RWPE1 (cell line): ENCODE data around the gene ABCA2.

Source experiments
- CTCF ChIA-PET: fragments of 350-600 bp; sonication (Branson Sonifier 250); formaldehyde crosslinking; extraction: SDS; loops from one replicate; lab custom pipeline; 2021; lab: Yijun Ruan, JAX
- POLR2A ChIA-PET: fragments of 400-600 bp; formaldehyde crosslinking; extraction: SDS; loops from one replicate; lab custom pipeline; 2020; ENCODE audit warnings: antibody characterized with exemption; ENCODE audit not compliant: low non-redundant PET; lab: Yijun Ruan, JAX
- DNase-seq: peaks from one replicate; pipeline ENCODE4 v3.0.0; 2012; ENCODE audit warnings: low spot score
- H3K27ac ChIP-seq: fragments of 450-650 bp; 2 replicates; pipeline ENCODE4 v1.5.1; 2017
- TF ChIP-seq, protein P1 (sequence below): fragments of 450-650 bp; conservative IDR thresholded peaks from 2 replicates; pipeline ENCODE4 v1.5.1; 2017; ENCODE audit warnings: low read depth, mild to moderate bottlenecking

ABCA2 gene

DNA sequence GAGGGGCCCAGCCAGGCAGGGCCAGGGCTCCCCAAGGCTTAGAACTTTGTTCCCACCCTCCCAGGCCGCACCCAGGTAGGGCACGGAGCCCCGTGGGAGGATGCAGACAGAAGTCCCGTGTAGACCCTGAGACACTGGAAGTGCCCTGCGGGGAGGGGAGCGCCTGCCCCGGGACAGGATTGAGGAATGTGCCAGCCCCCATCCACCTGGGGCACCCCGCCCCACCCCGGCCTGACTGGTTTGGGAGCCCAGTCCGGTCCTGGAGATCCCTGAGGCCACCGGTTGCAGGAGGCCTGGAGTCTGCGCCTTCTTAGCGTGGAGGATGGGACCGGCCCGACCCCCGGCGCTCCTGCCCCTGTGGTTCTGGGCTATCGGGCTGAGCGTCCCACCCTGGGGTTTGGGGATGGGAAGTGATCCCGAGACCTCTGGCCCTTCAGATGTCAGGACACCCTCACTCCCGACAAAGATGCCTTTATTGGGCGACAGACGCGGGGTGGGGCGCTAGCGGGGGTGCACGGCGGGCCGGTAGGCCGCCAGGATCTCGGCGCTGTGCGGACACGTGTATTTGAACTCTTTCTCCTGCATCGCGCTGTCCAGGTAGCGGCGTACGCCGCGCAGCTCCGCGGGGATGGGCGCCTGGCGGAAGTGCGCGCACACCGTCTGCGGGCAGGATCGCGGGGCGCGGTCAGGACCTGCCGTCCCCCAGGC is 33.7 kb downstream of the ABCA2 start:
- peak overlapping the region; percentile 93 for H3K27ac ChIP-seq
- DNase-seq: no peak
- CTCF ChIA-PET: interaction anchor here (1.0 to 3.0 kb wide), 2 partner anchors 35 to 40 kb away, joined by 4 to 19 read pairs; partner anchors contain the start of gene ABCA2
- POLR2A ChIA-PET: no interaction called here
- TF ChIP-seq, protein P1, sequence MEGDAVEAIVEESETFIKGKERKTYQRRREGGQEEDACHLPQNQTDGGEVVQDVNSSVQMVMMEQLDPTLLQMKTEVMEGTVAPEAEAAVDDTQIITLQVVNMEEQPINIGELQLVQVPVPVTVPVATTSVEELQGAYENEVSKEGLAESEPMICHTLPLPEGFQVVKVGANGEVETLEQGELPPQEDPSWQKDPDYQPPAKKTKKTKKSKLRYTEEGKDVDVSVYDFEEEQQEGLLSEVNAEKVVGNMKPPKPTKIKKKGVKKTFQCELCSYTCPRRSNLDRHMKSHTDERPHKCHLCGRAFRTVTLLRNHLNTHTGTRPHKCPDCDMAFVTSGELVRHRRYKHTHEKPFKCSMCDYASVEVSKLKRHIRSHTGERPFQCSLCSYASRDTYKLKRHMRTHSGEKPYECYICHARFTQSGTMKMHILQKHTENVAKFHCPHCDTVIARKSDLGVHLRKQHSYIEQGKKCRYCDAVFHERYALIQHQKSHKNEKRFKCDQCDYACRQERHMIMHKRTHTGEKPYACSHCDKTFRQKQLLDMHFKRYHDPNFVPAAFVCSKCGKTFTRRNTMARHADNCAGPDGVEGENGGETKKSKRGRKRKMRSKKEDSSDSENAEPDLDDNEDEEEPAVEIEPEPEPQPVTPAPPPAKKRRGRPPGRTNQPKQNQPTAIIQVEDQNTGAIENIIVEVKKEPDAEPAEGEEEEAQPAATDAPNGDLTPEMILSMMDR: no peak

DNA sequence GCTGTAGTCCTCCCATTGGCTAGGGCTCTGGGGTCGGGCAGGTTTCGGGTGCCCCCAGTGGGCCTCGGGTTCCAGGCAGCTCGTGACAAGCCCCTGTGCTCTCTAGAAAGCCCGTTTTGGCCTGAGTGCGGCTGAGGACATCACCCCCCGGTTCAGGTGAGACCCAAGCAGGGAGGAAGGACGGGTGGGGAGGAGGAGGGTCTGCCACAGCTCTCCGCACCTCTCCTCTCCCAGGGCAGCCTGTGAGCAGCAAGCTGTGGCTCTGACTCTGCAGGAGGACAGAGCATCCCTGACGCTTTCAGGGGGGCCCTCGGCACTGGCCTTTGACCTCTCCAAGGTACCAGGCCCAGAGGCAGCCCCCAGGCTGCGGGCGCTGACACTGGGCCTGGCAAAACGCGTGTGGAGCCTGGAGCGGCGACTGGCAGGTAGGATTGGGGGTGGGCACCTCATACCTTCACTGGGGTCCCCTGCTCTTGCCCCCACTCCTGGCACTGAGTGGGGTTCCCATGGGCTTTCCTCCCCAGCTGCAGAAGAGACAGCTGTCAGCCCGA is 35.1 kb downstream of the ABCA2 start:
- ChIA-PET CTCF (interaction anchor here (0.6 to 3.0 kb wide), 9 partner anchors 17 to 260 kb away, joined by 3 to 19 read pairs (median 4); partner anchors contain the start of gene ABCA2), POLR2A (interaction anchor here (0.8 to 1.4 kb wide), 5 partner anchors 8 to 47 kb away, joined by 3 to 6 read pairs (median 5); no protein-coding TSS in a partner anchor)
- TF ChIP-seq, protein P1: no peak
- peak overlapping the region; percentile 93 for H3K27ac ChIP-seq
- no peak for DNase-seq

DNA sequence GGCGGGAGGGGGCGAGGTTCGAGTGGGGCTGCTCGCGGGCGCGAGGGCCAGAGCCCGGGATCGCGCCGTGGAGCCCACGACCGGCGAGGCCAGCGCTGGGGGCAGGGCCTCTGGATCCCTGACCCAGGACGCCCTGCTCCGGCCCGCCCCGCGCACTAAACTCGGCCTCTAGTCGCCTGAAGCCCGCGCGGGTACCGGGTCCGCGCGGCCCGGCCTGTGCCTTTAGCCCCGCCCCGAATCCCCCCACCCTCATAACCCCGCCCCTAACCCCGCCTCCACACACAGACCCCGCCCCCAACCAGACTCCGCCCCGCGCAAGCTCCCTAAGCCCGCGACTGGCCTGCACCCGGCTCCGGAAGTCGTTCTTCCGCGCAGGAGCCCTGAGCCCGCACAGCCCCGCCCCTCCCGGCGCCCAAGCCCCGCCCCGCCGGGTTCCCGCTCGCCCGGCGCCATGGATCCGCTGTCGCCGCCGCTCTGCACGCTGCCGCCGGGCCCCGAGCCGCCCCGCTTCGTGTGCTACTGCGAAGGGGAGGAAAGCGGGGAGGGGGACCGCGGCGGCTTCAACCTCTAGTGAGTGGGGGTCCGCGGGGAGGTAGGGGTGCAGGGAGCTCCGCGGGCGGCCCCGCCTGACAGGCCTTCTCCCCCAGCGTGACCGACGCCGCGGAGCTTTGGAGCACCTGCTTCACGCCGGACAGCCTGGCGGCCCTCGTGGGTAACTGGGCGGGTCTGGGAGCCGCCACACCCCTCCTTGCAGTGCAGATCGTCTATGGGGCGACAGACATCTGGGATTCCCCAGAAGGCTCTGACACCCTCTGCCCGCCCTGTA is 35.8 kb downstream of the ABCA2 start, which contains the start of gene PAXX:
PAXX (plus strand) TSS at position 430 of the 826 bp plus-strand sequence; CDS start at position 452, 22 bp downstream.
- peak within 1 kb of the TSS; percentile 93 for H3K27ac ChIP-seq
- ChIA-PET CTCF (interaction anchor here (0.6 to 3.0 kb wide), 7 partner anchors 16 to 261 kb away, joined by 3 to 19 read pairs (median 4); partner anchors contain the start of gene ABCA2), POLR2A (interaction anchor here (0.6 to 1.5 kb wide), 10 partner anchors 8 to 419 kb away, joined by 3 to 8 read pairs (median 4); no protein-coding TSS in a partner anchor)
- TF ChIP-seq, protein P1: no peak
- peak; percentile 99 for DNase-seq

DNA sequence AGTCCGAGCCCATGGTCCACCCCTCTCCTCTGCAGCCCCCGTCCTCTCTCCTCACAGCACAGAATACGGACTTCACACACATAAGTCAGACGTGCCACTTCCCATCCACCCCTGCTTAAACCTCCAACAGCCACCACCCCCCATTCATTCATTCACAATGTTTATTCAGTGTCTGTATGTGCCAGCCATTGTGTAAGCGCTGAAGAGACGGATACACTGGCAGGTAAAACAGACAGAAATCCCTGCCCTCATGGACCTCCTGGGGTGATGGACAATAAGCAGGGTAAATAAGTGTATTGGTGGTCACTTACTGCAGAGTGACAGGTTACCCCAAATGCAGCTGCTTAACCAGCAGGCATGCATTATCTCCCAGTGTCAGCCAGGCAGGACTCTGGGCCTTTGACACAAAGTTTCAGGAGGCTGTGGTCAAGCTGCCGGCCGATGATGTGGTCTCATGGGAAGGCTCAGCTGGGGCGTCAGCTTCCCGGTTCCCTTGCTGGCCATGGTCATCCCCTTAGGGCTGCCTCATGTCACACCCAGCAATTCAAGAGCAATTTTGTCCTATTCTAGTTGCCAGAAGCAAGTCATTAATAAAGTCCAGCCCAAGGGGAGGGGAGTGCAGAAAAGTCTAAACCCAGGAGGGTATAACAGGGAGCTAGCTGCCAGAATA is 37.7 kb downstream of the ABCA2 start:
- DNase-seq: no peak
- ChIA-PET POLR2A (no interaction called here), CTCF (interaction anchor here (0.6 to 1.1 kb wide), 2 partner anchors 9 to 188 kb away, joined by 3 read pairs; no protein-coding TSS in a partner anchor)
- peak overlapping the region; percentile 93 for H3K27ac ChIP-seq
- TF ChIP-seq, protein P1: no peak

DNA sequence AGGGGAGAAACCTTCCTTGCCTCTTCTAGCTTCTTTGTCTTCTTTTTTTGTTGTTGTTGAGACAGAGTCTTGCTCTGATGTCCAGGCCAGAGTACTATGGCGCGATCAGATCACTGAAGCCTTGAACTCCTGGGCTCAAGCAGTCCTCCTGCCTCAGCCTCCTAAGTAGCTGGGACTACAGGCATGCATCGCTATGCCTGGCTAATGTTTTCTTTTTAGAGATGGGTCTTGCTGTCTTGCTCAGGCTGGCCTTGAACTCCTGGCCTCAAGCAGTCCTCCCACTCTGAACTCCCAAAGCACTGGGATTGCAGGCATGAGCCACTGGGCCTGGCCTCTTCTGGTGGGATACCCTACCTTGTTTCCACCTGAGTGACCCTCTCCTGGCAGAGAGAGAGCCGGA is 39.2 kb downstream of the ABCA2 start:
- ChIA-PET CTCF (interaction anchor here (0.7 to 1.1 kb wide), 2 partner anchors 19 to 270 kb away, joined by 3 to 4 read pairs; no protein-coding TSS in a partner anchor), POLR2A (interaction anchor here (0.6 kb wide), 1 partner anchor 10 kb away, joined by 5 read pairs; no protein-coding TSS in a partner anchor)
- H3K27ac ChIP-seq: 0 out of 2 replicates have a peak overlapping the region, but pooled peaks have one; percentile 1
- no peak for DNase-seq
- TF ChIP-seq, protein P1: no peak
